ENCODE results near the gene CADM1.

CADM1 gene

DNA sequence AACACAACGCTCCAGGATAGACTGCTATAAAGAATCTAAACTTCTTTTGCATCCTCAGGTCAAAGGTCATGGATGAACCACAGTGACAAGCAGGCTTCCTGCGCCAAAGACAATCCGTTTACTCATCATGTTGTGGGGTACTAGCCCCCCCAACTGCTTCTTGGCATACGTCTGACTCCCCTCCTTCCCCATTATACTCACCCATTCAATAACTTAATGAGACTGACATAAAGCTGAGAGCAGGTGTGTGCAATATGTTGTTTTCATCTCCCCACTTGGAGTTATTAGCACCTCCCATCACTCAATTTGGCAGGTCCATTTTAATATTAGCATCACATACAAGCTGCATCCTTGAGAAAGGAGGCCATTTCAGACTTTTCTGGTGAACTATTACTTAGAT, 157.1 kb downstream of the CADM1 start:
- DNase-seq: peak; percentile 31

DNA sequence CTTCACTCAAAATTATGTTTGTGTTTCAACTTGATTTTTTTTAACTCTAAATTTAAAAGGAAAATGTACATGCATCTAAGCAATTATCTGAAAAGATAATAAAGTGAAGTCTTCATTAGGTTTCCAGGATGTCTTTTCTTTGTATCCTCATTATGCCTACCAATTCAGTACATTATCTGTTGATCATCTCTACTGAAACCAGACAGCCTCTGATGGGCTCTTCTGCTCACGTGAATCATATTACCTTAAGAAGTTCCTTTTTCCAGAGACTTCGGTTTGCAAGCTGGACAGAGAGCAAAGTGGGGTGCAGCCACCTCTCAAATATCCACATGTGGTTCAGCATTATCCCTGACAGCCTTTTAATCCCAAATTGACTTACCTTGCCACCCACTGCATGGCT, 158.4 kb downstream of the CADM1 start:
- no peak for DNase-seq

DNA sequence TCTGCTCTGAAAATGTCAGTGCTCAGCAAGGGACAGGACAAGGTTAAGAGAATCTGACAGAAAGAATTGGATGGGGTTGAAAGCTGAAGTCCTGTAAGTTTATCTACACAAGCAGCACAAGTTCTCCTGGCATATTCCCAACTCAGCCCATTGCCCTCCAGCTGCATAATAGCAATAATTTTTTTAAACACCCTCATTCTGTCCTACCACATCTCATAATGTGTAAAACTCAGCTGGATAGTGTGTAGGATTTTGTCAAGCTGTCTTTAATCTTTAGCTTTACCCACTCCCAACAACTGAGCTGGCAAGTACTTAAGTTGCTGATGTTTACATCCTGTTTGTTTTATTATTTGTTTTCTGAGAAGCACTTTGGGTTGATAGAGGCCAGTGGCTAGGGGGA, 158.9 kb downstream of the CADM1 start:
- DNase-seq: no peak

DNA sequence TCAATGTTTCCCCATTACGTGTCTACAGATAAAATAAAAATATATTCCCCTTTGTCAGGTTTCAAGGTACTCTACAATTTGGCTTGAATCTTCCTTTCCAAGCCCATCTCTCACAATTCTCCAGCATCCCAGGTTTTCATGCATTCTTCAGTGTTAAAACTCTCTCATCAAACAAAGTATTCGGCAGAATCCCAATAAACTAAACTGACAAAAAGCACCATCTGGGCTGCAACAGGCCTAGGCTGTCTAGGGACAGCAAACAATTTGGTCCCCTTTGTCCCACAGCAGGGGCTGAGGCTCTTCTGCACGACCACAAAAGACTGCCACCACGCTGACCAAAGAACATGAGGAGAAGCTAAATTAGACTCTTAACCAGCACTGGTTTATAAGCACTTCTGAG, 159.4 kb downstream of the CADM1 start:
- no peak for DNase-seq

DNA sequence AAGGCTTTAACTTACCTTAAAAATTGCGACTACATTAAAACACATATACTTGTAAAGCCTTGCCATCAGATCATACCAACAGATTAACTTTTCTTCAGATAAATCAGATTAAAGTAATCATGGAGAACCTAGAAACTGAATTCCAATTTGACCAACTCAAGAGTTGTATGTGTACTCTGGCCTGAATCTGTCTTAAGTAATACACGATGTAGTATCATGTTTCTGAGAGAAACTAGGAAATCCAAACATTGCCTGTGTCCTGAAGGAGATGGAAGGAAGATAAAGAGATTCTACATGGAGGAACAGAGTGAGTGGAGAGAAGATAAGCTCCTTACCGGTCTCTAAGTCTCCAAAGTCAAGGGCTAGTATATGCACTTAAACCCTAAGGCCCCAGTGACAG, 162.1 kb downstream of the CADM1 start:
- no peak for DNase-seq

DNA sequence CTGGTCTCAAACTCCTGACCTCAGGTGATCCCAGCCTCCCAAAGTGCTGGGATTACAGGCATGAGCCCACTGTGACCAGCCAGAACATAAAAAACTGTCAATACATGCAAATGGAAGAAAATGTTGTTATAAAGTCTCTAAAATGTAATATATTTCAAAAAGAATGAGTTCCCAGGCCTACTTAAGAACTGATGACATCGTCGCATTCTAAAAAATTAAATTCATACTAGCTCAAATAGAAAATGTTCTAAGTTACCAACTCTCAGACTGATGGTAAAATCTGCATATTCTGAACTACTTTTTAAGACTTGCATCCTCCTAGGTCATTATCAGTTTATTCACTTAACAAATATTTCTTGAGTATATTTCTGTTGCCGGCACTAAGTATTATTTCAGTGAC, 163.3 kb downstream of the CADM1 start:
- DNase-seq: no peak

DNA sequence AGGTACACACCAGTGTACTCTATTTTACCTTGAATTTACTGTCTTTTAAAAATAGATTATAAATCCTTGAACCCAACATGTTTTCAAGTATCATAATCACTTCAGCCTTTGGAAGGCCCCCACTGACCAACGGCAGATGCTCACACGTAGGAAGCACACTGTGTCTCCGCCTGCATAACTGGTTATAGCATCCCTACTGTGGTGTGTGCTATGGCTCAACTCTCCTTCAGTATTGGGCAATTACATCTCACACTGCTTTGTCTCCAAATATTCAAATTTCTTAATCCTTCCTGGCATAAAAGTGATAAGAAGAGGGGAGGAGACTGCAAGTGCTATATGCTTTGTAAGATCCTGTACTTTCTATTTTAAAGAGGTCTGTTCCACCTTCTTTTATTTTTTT, 165.7 kb downstream of the CADM1 start:
- DNase-seq: no peak

DNA sequence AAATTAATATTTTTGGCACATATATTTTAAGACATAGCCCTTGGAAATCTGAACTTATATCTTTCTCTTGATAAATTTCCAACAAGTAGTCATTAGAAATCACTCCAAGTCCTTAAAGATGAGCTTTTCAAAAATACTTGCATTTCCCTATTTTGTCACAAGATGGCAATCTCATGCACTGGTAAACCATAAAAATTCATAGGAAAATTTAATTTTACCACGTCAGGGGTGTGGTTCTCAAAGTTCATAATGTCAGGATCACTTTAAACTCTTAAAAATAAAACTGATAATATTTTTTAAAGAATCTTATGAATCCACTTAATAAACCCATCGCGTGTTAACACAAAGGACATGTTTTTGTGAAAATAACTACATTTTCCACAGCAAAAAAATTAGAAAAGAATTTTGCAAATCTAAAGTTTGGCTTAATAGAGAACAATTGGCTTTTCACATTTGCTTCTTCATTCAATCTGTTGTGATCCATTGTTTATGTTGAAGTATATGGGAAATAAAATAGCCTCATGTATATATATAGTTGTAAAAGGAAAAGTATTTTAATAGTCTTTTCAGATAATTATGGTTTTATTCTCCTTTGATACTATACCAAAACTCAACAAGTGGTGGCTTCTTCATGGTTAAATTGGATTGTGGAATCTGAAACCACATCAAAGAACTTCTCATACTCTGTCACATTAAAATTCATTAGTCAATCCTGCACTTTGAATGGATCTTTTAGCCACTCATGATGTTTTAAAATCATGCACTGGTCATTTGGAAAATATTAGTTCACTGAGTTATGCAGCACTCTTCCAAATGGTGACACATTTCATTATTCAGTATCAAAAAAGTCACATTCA, 169.1 kb downstream of the CADM1 start:
- DNase-seq: no peak

DNA sequence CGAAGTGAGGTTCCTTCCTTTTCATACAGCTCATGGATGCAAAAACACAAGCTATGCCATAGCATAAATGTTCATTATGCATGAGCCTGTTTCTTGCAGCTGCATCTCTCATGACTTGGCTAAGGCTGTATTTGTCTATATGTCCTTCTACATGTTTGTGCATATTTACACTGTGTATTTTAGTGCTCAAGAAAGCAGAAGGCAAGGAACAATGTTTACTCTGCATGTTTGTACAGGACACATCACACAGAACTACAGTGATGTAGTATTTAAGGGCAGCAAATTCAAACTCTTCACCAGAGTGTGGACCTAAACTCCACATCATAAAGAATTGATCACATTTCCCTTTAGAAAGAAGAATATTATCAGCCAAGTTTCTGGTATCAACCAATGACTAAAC, 170.3 kb downstream of the CADM1 start:
- no peak for DNase-seq

DNA sequence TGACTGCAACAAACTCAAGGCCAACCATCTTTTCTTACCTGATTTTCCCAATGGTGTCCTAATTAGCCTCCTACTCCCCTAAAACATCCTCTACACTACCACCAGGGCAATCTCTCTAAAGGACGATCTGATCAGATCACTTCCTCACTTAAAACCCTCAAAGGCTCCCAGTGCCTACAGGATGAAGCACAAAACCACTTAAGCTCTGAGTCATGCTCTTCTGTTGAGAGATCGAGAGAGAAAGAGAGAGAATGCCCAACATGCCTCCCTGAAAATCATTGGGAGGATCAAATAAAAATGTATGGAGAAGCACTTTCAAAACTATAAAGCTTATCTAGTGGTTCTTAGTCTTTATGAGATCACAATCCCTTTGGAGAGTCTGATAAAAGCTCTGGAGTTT, 171.1 kb downstream of the CADM1 start:
- DNase-seq: peak; percentile 54

DNA sequence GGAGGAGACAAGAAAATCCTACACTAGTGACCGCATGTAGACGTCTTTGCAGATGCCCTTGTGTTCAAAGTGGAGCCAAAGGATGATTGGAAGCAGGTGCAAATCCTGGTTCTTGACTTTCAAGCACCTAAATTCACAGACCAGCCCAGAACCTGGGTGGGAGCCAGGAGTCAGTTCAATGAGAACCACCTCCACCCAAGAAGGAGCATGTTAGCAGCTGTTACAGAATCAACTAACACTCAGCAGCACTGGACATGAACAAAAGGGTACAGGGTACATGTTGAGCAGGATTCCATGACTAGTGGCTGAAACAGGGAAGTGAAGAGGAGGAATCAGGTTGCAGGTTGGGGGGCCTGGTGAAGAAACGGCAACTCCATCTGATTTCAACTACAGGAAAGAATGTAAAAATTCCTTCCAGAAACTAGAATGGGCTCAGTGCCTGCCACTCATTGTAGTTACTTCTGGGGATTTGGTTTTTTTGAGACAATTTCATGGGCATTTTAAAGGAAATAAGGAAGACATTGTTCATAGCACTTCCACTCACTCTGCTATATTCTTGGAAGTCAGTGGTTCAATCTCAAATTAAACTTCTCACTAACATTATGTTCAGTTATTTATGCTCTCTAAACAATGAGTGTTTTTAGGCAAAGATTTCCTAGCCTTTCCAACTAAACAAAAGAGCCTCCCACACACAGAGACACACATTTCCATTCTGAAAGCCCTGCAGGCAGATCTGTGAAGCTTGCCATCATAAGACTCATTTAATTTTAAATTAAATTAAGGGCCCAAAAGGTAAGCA, 173.3 kb downstream of the CADM1 start:
- DNase-seq: no peak

DNA sequence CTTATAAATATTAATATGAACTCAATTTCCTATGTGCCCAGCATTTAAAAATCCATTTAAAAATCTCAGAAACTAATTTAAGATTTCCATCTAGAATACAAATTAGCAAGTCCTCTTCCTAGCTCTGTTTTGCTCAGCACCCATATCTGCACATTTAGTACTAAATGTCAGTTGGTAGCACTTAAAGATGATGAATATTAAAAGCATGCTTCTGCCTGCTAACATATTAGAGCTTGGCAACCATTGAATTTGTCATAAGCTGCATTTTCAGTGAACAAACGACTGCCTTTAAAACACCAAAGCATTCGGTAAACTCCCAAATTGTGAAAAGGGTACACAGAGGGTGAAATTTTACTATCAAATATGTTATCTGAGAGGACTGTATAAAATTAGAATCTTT, 177.7 kb downstream of the CADM1 start:
- DNase-seq: no peak

DNA sequence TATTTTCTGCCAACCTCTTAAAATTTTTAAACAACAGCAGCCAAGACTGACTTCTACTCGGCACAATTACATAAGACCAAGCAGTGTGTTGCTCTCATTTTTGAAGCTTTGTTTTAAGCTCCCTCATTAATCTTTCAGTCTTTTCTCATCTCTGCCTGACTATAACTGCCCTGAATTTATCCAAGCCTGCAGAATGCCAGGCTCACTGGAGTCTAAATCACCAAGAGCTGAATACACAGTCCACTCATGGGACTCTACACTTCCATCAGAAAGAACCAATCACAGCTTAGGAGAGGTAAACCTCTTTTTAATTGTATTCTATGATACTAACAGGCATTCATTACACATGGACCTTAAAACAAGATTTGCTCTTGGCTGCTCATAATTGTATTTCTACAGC, 178.7 kb downstream of the CADM1 start:
- peak; percentile 84 for DNase-seq

DNA sequence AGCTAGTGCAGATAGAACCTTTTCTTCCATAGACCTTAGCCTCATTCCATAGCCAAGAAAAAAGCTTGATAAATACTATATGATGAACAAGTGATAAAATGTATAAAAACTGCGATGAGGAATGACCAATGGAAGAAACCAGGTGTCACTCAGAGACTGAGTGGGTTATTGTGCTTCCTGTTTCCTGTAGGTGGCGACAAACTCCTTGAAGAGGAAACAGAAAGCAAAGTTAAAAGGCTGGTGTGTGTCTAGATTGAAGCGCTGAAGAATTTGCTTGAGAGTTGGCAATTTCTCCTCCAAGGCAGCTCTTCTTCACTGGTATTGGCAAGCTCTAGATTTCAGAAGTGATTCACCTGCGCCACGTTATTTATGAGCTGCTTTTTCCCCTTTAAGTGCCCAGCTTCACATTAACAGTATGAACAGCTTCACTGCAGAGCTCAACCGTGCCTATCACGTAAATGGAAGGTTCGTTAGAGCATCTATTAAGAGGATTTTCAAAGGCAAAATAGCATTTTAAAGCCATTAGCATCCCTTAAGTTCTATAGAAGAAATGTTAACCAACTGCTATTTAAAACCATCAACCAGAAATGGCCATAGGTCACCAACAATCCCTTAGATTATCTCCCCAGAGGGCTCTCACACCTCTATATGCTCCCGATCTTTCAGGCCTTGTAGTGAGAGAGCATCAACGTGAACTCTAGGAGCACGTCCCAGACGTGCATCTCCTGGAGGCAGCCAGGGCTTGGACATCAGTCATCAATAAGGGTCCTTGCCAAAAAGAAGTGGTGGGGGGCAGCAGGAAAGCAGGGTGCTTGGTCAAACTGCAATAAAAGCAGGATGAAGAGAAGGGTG, 179.4 kb downstream of the CADM1 start:
- DNase-seq: peak; percentile 43

DNA sequence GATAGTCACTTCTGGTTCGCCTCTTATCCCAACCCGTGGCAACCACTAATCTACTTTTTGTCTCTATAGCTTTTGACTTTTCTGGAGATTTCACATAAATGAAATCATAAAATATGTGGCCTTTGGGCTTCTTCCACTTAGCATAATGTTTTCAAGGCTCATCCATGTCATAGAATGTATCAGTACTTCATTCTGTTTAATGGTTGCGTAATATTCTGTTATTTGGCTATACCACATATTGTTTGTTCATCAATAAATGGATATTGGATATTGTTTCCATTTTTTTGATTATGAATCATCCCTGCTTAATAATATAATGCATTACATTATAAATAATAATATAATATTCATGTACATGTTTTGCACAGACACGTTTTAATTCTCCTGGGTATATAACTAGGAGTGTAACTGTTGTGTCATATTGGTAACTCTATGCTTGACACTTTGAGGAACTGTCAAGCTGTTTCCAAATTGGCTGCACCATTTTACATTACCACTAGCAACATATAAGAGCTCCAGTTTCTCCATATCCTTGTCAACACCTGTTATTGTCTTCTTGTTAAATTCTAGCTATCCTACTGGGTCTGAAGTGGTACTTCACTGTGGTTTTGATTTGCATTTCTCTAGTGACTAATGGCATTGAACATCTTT, 181.5 kb downstream of the CADM1 start:
- no peak for DNase-seq

DNA sequence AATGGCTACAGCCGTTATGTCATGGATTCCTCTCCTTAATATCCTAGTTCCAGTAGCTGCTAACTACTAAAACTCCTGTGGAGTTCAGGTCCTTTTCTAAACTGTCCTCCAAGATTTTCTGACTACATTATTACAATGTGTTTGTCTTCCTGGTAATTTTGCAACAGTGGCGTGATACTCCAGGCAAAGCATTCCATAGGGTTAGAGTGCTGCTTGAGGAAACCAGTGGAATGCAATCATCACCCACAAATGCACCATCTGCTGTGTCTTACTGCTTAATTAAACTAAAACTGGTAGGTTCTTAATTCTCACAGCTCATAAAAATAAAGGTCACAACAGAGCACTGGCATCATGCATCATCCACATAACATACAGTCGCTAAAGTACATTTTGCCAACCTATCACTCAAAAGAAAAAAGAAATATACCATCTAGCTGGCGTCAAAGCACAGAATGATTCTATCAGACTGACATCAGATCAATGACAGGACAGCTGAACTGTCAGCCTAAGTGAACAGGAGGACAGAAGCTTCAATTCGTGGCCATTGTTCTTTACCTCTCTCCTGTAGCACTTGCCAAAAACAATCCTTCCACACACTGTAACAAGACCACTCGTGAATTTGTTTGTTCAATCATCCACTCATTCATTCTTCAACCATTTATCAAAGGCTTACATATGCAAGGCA, 182.5 kb downstream of the CADM1 start:
- DNase-seq: no peak

DNA sequence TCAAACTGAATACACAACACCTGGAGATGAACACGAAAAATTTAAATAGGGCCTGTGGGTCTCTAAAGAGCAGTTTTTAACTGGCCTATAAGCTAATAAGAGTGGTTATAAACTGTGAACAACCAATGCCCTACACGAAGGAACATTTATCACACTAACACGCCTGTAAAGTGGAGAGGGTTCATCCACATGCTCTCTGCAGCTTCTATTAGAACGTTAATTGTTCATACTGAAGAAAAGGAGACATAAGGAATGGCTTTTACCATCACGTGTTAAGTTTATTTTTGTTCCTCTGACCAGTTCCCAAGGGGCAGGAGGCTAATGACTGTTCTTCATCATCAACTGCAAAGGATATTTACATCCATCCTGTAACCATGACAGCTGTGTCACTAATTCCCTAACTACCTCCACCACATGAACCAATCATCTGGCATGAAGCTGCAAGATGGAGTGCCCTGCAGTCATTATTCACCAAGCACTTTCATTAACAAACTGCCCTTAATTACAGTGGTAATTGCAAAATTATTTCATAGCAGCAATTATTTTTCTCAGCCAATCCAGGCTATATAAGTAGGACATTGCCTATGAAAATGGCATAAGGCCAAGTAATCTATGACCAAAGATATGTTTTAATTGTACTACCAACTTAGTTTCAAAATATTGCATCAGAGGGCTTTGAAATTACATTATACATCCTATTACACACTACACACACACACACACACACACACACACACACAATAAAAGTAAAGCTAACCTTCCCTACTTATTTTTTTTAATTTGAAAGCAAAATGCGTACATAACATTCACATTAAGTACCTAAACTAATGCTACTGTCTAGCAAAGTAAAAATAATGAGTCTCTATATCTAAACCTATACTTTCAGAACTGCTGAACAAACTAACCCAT, 186.7 kb downstream of the CADM1 start:
- DNase-seq: peak; percentile 74

DNA sequence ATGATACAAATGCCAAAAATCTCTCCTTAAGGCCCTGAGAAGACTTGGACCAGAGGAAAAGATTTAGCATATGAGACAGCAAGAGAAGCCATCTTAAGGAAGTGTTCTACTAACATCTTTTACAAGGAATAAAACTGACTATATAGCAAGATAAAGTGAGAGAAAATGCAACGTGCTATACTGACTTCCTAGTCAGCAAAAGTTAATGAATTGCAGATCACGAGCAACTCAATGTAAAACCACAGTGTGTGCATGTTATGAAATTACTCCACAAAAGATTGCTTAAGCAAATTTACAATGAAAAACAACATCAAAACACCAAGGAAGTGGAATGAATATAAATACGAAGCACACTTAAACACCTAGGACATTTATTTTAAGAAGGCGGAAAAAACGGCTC, 187.5 kb downstream of the CADM1 start:
- no peak for DNase-seq

DNA sequence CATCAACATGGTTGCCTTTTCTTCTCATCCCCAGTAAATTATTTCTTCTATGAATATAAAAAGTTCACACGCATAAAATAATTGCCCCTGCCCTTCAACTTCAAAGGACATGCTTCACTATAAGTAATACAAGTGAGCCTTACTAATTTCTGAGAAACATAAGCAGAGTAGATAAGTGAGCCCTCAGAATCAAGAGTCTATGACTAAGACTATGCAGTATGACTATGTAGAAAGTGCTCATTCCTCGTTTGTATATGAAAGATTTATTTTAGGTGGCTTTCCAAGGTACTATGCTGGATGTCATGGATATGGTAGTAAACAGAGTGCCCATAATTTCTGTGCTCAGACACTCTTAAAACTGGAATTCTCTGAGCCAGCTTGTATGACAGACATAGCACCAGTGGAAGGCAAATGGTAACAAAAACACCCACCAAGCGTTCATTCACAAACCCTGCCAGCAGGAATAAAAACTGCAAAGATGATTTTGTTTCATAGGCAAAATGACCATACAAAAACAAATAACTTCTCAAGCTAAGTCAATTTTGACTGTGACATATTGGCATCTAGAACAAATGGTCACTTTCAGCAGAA, 189.8 kb downstream of the CADM1 start:
- no peak for DNase-seq

DNA sequence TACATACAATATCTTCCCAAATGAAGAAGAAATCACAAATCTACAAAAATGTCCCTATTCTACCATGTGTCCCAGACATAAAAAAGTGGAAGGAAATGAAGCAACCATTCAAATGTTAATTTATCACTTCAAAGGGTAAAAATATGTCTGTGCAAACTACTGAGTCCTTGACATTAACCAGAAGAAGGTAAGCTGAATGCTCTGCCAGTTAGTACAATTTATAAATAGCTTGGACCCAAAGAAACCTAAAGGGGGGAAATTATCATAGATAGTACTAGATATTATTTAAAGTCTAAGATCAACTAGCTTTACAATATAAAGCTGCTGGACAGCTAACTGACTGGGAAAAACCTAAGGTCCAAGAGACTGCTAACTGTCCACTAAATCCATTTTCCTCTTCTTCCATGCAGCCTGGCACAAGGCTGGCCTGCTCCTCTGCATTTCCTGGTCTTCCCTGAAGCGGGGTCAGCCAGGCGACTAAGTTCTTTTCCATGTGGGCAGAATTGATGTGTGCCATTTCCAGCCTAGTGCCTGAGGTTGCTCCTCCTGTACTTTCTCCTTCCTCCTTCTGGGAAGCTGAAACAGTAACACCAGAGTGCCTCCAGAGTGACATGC, 190.9 kb downstream of the CADM1 start:
- no peak for DNase-seq

Data from DMS153 (cell line).